ENCODE measurements around the gene COL6A3. TPM values are rescaled to one million over a fixed set of nuclear protein-coding genes. Genes with fewer than 3 reads are reported as not detected.

Gene COL6A3
- total RNA-seq, 3 donors from 2014 or later: 116 to 907 (median 320) TPM

- no peaks in the 10 kb centered on the region for H3K36me3 ChIP-seq
- peaks cover 0 to 4% of the 10 kb centered on the region in 2 donors for H3K4me1 ChIP-seq
- H3K9me3 ChIP-seq: no peaks in the 10 kb centered on the region
- H3K27ac ChIP-seq: peak overlapping the region; percentile 35 to 39
- intact Hi-C loops (cut with DNase I; ENCODE audit: low total_unique reads): no loop called here
- no peak for DNase-seq (ENCODE audit: low spot score in 2 of 2)
- no peak overlapping the region for H3K4me3 ChIP-seq
- TF ChIP-seq POLR2A (IDR thresholded peaks at IDR 0.05) (no peak), POLR2AphosphoS5 (IDR thresholded peaks at IDR 0.05) (no peak), CTCF (IDR thresholded peaks at IDR 0.05) (no peak)
- H3K27me3 ChIP-seq: no peaks in the 10 kb centered on the region
Measured at GRCh38 chr2:237280939-237281338, 133.0 kb downstream of the COL6A3 start.

- TF ChIP-seq POLR2AphosphoS5 (IDR thresholded peaks at IDR 0.05) (no peak), POLR2A (IDR thresholded peaks at IDR 0.05) (no peak), CTCF (IDR thresholded peaks at IDR 0.05) (no peak)
- DNase-seq (ENCODE audit: low spot score in 2 of 2): no peak
- no peaks in the 10 kb centered on the region for H3K36me3 ChIP-seq
- H3K4me3 ChIP-seq: no peak overlapping the region
- no peaks in the 10 kb centered on the region for H3K27me3 ChIP-seq
- H3K4me1 ChIP-seq: peaks cover 0 to 4% of the 10 kb centered on the region in 2 donors
- H3K27ac ChIP-seq: peak overlapping the region; percentile 39 to 61
- H3K9me3 ChIP-seq: no peaks in the 10 kb centered on the region
- intact Hi-C loops (cut with DNase I; ENCODE audit: low total_unique reads): no loop called here
Measured at GRCh38 chr2:237280229-237280628, 133.7 kb downstream of the COL6A3 start.

GRCh38 chr2:237279012-237279768 lies 134.8 kb downstream of the COL6A3 start:
- intact Hi-C loops (cut with DNase I; ENCODE audit: low total_unique reads): no loop called here
- no peak for TF ChIP-seq POLR2AphosphoS5 (IDR thresholded peaks at IDR 0.05)
- TF ChIP-seq CTCF (IDR thresholded peaks at IDR 0.05): no peak
- no peak for TF ChIP-seq POLR2A (IDR thresholded peaks at IDR 0.05)

GRCh38 chr2:237278568-237278967 lies 135.4 kb downstream of the COL6A3 start:
- peak in 1 of 2 donors; percentile 59 for DNase-seq (ENCODE audit: low spot score in 2 of 2)
- TF ChIP-seq CTCF (IDR thresholded peaks at IDR 0.05) (no peak), POLR2A (IDR thresholded peaks at IDR 0.05) (no peak), POLR2AphosphoS5 (IDR thresholded peaks at IDR 0.05) (peak; percentile 23 to 89 (median 89))
- Histone ChIP-seq H3K36me3 (no peaks in the 10 kb centered on the region), H3K4me1 (peaks cover 0 to 4% of the 10 kb centered on the region in 2 donors), H3K4me3 (peak overlapping the region in 2 of 3 donors; percentile 12 to 39), H3K27ac (peak overlapping the region; percentile 39 to 61), H3K9me3 (no peaks in the 10 kb centered on the region), H3K27me3 (no peaks in the 10 kb centered on the region)
- intact Hi-C loops (cut with DNase I; ENCODE audit: low total_unique reads): no loop called here

More at GRCh38 chr2:237279012-237279768, 134.8 kb downstream of the COL6A3 start:
- DNase-seq (ENCODE audit: low spot score in 2 of 2): no peak
- peaks cover 0 to 4% of the 10 kb centered on the region in 2 donors for H3K4me1 ChIP-seq
- H3K36me3 ChIP-seq: no peaks in the 10 kb centered on the region
- H3K27ac ChIP-seq: peak overlapping the region; percentile 39 to 61
- H3K4me3 ChIP-seq: no peak overlapping the region
- no peaks in the 10 kb centered on the region for H3K9me3 ChIP-seq
- H3K27me3 ChIP-seq: no peaks in the 10 kb centered on the region

- Histone ChIP-seq H3K4me3 (no peak overlapping the region), H3K36me3 (no peaks in the 10 kb centered on the region), H3K9me3 (no peaks in the 10 kb centered on the region), H3K27me3 (no peaks in the 10 kb centered on the region), H3K27ac (no peak overlapping the region), H3K4me1 (peaks cover 0 to 4% of the 10 kb centered on the region in 2 donors)
- TF ChIP-seq POLR2AphosphoS5 (IDR thresholded peaks at IDR 0.05) (no peak), CTCF (IDR thresholded peaks at IDR 0.05) (no peak), POLR2A (IDR thresholded peaks at IDR 0.05) (no peak)
- DNase-seq (ENCODE audit: low spot score in 2 of 2): no peak
- intact Hi-C loops (cut with DNase I; ENCODE audit: low total_unique reads): no loop called here
Measured at GRCh38 chr2:237276716-237277490, 137.1 kb downstream of the COL6A3 start.
